Tibial nerve (tissue), 3 donors: ENCODE data around the gene SMARCD2.

ENCODE experiments used
- CTCF ChIP-seq, 5 experiments: fragments of 200-600 bp in 3 of 5; fragments of 450-650 bp in 2 of 5; sonication (generic) in 3 of 5; IDR thresholded peaks; one replicate each; pipeline ENCODE4 v1.5.1; 2016 to 2019; ENCODE audit warnings: antibody characterized with exemption in 5 of 5, mild to moderate bottlenecking in 3 of 5, moderate library complexity in 2 of 5
- POLR2A ChIP-seq, 2 donors: fragments of 450-650 bp; IDR thresholded peaks; one replicate each; pipeline ENCODE4 v1.6.1; 2017; ENCODE audit warnings: antibody characterized with exemption in 2 of 2, mild to moderate bottlenecking in 2 of 2, moderate library complexity in 2 of 2

GRCh38 chr17:63819585-63820537 is 22.6 kb downstream of the SMARCD2 start:
- TF ChIP-seq CTCF (IDR thresholded peaks at IDR 0.05) (no peak), POLR2A (IDR thresholded peaks at IDR 0.05) (no peak)
